ENCODE measurements around the gene VPS18. TPM values are rescaled to one million over a fixed set of nuclear protein-coding genes. Genes with fewer than 3 reads are reported as not detected.

Gene VPS18
- total and polyA plus RNA-seq, 2 donors (not counting 1 experiment from before 2014, with no cell fraction given), result 13.6 to 29.6 TPM

GRCh38 chr15:40906091-40906990 is 12.1 kb downstream of the VPS18 start:
- H3K4me1 Mint-ChIP-seq, result peaks cover 48% of the 10 kb centered on the region
- H3K27ac ChIP-seq (ENCODE audit: low read length in 2 of 2), result peak overlapping the region; percentile 98 to 99
- peak overlapping the region; percentile 86 for H3K9ac ChIP-seq (ENCODE audit: low read length)
- 2% methylated on average over 32 of the region's 36 CpGs for WGBS (ENCODE audit: insufficient coverage)
- intact Hi-C loops (cut with micrococcal nuclease), result loop anchor here (1.0 to 10.0 kb wide), 10 partner anchors 35 to 988 kb away; partner anchors contain the start of genes CHAC1, CHP1, EXD1 and MGA
- H3K4me3 ChIP-seq (ENCODE audit: control extremely low read depth in 1 of 5, extremely low read depth in 1 of 5, insufficient read depth in 1 of 5, low read depth in 2 of 5, low read length in 4 of 5), result peak overlapping the region; percentile 46 to 95 (median 83)
- no peaks in the 10 kb centered on the region for H3K79me2 ChIP-seq (ENCODE audit: control insufficient read depth, insufficient read depth, low read length)
- peak; percentile 98 for TF ChIP-seq CTCF (IDR thresholded peaks at IDR 0.05)
- TF ChIP-seq EZH2 (IDR thresholded peaks at IDR 0.05; ENCODE audit: borderline replicate concordance, insufficient read depth, low read depth, low read length, poor library complexity, severe bottlenecking), result no peak
- no peaks in the 10 kb centered on the region for H3K9me3 Mint-ChIP-seq (ENCODE audit: insufficient read depth)
- H3K36me3 ChIP-seq (replicated peaks in 1 of 2; ENCODE audit: control extremely low read depth in 1 of 2, control insufficient read depth in 1 of 2, extremely low read depth in 1 of 2, insufficient read depth in 2 of 2, low read length in 1 of 2), result peaks cover 0 to 13% of the 10 kb centered on the region in 2 experiments
- ATAC-seq (ENCODE audit: low read depth), result peak; percentile 77
- peak overlapping the region; percentile 73 for H2AFZ ChIP-seq (ENCODE audit: insufficient read depth, low read depth, low read length, poor library complexity, severe bottlenecking)
- H4K20me1 ChIP-seq (ENCODE audit: control insufficient read depth, insufficient read depth, low read length, poor library complexity, severe bottlenecking), result peaks cover 6% of the 10 kb centered on the region
- peak overlapping the region; percentile 98 for H3K4me2 ChIP-seq (replicated peaks; ENCODE audit: low read depth, low read length, poor library complexity, severe bottlenecking)
- POLR2A ChIA-PET, result interaction anchor here (0.5 to 3.5 kb wide), 9 partner anchors 11 to 325 kb away, joined by 3 to 29 read pairs (median 7); partner anchors contain the start of genes CHP1, DLL4, EXD1 and INO80
- H3K4me3 Mint-ChIP-seq, result peak overlapping the region; percentile 93
- no peaks in the 10 kb centered on the region for H3K27me3 ChIP-seq (replicated peaks in 1 of 4; ENCODE audit: control extremely low read depth in 1 of 4, control insufficient read depth in 3 of 4, insufficient read depth in 4 of 4, low read length in 3 of 4)
- DNase-seq, result peak; percentile 93
- H3K27ac Mint-ChIP-seq, result peak overlapping the region; percentile 98
- H3K4me1 ChIP-seq (ENCODE audit: control insufficient read depth in 2 of 2, insufficient read depth in 2 of 2, low read length in 2 of 2), result peaks cover 30 to 60% of the 10 kb centered on the region in 2 donors
- CTCF ChIA-PET, result interaction anchor here (0.7 to 9.5 kb wide), 29 partner anchors 9 to 905 kb away, joined by 3 to 176 read pairs (median 4); partner anchors contain the start of genes CHAC1, CHP1, DLL4 and INO80
- no peaks in the 10 kb centered on the region for H3K27me3 Mint-ChIP-seq
- H3K9me3 ChIP-seq (ENCODE audit: control extremely low read depth in 1 of 3, control insufficient read depth in 2 of 3, insufficient read depth in 1 of 3, low read length in 2 of 3), result no peaks in the 10 kb centered on the region

All from B cell (primary cell).